ENCODE results near the gene CHST8.

GRCh38 chr19:33640773-33641172 lies 19.0 kb downstream of the CHST8 start:
- no peak for TF ChIP-seq CTCF (IDR thresholded peaks at IDR 0.05)
- no peak for TF ChIP-seq EP300 (IDR thresholded peaks at IDR 0.05)
- TF ChIP-seq POLR2A (IDR thresholded peaks at IDR 0.05): no peak
